ENCODE results near the gene SLC6A19.

Gene SLC6A19

DNA sequence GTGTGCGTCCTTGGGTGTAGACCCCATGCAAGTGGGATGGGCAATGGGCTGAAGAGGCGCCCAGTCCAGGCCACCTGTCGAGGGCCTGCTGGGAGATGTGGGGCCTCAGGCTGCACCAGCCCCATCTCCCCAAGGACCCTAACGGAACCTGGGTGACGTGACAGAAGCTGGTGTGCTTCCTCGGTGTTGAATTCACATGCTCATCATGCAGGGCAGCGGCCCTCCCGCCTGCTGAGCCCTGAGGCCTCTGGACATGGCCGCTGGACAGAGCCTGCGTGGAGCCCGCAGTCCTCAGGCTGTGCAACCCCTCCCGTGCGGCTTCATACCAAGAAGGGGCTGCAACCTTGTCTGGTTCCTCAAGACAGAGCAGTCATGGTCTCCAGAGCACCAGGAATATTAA lies 66.7 kb downstream of the SLC6A19 start:
- no peak overlapping the region for H3K27ac ChIP-seq (ENCODE audit: insufficient read depth in 1 of 2, low read depth in 1 of 2, low read length in 2 of 2, poor library complexity in 1 of 2, severe bottlenecking in 2 of 2)
- no peaks in the 10 kb centered on the region for H3K27me3 ChIP-seq (replicated peaks in 2 of 5; ENCODE audit: control insufficient read depth in 4 of 5, insufficient read depth in 5 of 5, low read length in 4 of 5)
- H3K4me1 ChIP-seq (ENCODE audit: control extremely low read depth in 1 of 4, control insufficient read depth in 4 of 4, insufficient read depth in 4 of 4, low read length in 3 of 4) = no peaks in the 10 kb centered on the region
- H3K9me3 ChIP-seq (ENCODE audit: control extremely low read depth in 1 of 5, control insufficient read depth in 4 of 5, insufficient read depth in 2 of 5, low read depth in 1 of 5, low read length in 4 of 5) = peaks cover 0 to 22% (median 14%) of the 10 kb centered on the region in 5 experiments
- H3K36me3 ChIP-seq (ENCODE audit: control insufficient read depth in 4 of 4, insufficient read depth in 4 of 4, low read length in 3 of 4) = peaks cover 0 to 11% (median 0%) of the 10 kb centered on the region in 4 experiments
- CTCF ChIA-PET = no interaction called here
- DNase-seq = no peak
- 93% methylated on average over 10 of the region's 13 CpGs for WGBS (ENCODE audit: insufficient coverage)
- POLR2A ChIA-PET = no interaction called here
- no peak overlapping the region for H3K4me3 ChIP-seq (ENCODE audit: control insufficient read depth in 1 of 7, extremely low read depth in 1 of 7, insufficient read depth in 4 of 7, low read depth in 2 of 7, low read length in 6 of 7)

DNA sequence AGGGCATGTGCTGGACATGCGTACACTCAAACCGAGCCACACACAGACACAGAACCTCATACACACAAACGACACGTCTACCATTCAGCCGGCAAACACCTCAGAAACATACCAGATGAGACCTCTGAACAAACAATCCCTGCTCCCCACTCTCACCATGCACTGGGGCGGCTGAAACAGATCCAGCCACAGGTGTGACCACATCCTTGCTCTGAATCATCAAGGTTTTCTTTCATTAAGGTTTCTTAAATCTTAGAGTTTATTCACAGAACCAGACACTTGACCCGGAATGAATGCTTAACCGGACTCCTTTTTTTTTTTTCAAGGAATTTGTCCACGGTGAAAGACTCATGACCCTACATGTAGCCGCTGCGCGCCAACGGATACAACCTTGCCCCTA lies 67.3 kb downstream of the SLC6A19 start:
- H3K36me3 ChIP-seq (ENCODE audit: control insufficient read depth in 4 of 4, insufficient read depth in 4 of 4, low read length in 3 of 4) = peaks cover 0 to 8% (median 0%) of the 10 kb centered on the region in 4 experiments
- H3K4me3 ChIP-seq (ENCODE audit: control insufficient read depth in 1 of 7, extremely low read depth in 1 of 7, insufficient read depth in 4 of 7, low read depth in 2 of 7, low read length in 6 of 7) = no peak overlapping the region
- H3K27me3 ChIP-seq (replicated peaks in 2 of 5; ENCODE audit: control insufficient read depth in 4 of 5, insufficient read depth in 5 of 5, low read length in 4 of 5) = no peaks in the 10 kb centered on the region
- no peak overlapping the region for H3K27ac ChIP-seq (ENCODE audit: insufficient read depth in 1 of 2, low read depth in 1 of 2, low read length in 2 of 2, poor library complexity in 1 of 2, severe bottlenecking in 2 of 2)
- peaks cover 0 to 19% (median 11%) of the 10 kb centered on the region in 5 experiments for H3K9me3 ChIP-seq (ENCODE audit: control extremely low read depth in 1 of 5, control insufficient read depth in 4 of 5, insufficient read depth in 2 of 5, low read depth in 1 of 5, low read length in 4 of 5)
- ChIA-PET POLR2A (no interaction called here), CTCF (no interaction called here)
- H3K4me1 ChIP-seq (ENCODE audit: control extremely low read depth in 1 of 4, control insufficient read depth in 4 of 4, insufficient read depth in 4 of 4, low read length in 3 of 4) = no peaks in the 10 kb centered on the region
- WGBS (ENCODE audit: insufficient coverage) = 98% methylated on average over 8 of the region's 13 CpGs
- DNase-seq = no peak

DNA sequence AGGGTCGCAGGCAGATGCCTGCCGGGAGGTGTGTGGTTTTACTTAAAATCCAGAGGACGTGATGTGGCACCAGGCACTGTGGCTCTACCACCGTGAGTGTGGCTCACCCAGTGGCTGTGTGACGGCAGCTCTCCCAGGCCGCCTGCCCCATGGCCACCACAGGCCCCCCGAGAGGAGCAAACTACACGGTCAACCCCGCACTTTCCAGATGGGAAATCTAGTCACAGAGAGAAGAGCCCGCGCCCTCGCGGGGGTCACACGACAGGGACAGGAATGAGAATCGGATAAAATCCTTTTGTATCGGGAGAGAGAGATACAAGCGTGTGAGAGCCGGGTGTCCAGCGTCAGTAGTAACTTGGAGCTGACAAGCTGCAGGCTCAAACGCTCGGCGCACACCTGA lies 69.0 kb downstream of the SLC6A19 start:
- ChIA-PET CTCF (no interaction called here), POLR2A (no interaction called here)
- H3K27ac ChIP-seq (ENCODE audit: insufficient read depth in 1 of 2, low read depth in 1 of 2, low read length in 2 of 2, poor library complexity in 1 of 2, severe bottlenecking in 2 of 2) = no peak overlapping the region
- H3K36me3 ChIP-seq (ENCODE audit: control insufficient read depth in 4 of 4, insufficient read depth in 4 of 4, low read length in 3 of 4) = peaks cover 0 to 2% (median 0%) of the 10 kb centered on the region in 4 experiments
- H3K27me3 ChIP-seq (replicated peaks in 2 of 5; ENCODE audit: control insufficient read depth in 4 of 5, insufficient read depth in 5 of 5, low read length in 4 of 5) = no peaks in the 10 kb centered on the region
- WGBS (ENCODE audit: insufficient coverage) = 97% methylated on average over 22 of the region's 22 CpGs
- peaks cover 0 to 8% (median 5%) of the 10 kb centered on the region in 5 experiments for H3K9me3 ChIP-seq (ENCODE audit: control extremely low read depth in 1 of 5, control insufficient read depth in 4 of 5, insufficient read depth in 2 of 5, low read depth in 1 of 5, low read length in 4 of 5)
- H3K4me3 ChIP-seq (ENCODE audit: control insufficient read depth in 1 of 7, extremely low read depth in 1 of 7, insufficient read depth in 4 of 7, low read depth in 2 of 7, low read length in 6 of 7) = no peak overlapping the region
- DNase-seq = no peak
- H3K4me1 ChIP-seq (ENCODE audit: control extremely low read depth in 1 of 4, control insufficient read depth in 4 of 4, insufficient read depth in 4 of 4, low read length in 3 of 4) = no peaks in the 10 kb centered on the region

DNA sequence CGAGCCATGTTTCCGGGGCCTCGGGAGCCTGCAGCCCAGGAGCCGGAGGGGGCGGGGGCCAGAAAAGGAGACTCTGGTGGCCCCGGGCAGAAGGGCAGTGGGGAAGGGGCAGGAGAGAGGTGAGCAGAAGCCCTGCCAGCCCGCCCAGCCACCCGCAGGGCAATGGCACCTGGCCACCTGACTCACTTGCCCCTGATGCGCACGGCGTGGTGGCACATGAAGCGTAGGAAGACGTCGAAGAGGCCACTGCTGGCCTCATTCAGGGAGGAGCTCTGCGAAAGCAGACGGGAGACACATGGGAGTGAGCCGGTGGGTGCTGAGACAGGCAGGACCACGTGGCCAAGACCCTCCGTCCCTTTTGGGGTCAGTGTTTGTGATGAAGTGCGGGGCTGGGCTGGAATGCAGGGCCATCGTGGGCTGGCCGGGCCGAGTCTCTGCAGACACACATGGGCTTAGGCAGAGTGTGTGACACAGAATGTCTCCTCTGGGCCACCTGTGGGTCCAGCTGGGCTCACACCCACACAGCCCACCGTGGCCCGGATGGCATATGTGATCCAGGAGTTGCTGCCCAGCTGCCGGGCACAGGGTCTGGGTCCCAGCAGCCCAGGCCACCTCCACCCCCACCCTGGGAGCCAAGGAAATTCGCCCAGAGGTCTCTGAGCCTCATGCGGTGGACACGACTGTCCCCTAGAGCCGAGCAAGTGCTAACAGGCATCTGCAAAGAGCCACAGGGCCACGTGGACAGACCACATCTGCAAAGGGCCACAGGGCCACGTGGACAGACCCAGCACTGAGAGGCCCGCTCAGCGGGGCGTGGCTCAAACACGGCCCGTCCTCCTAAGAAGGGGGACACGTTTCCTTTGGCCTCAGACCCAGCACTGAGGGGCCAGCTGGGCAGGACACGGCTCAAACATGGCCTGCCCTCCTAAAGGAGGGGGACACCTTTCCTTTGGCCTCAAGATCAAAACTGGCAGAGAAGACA lies 69.8 kb downstream of the SLC6A19 start:
- ChIA-PET POLR2A (no interaction called here), CTCF (no interaction called here)
- no peak overlapping the region for H3K4me3 ChIP-seq (ENCODE audit: control insufficient read depth in 1 of 7, extremely low read depth in 1 of 7, insufficient read depth in 4 of 7, low read depth in 2 of 7, low read length in 6 of 7)
- H3K27ac ChIP-seq (ENCODE audit: insufficient read depth in 1 of 2, low read depth in 1 of 2, low read length in 2 of 2, poor library complexity in 1 of 2, severe bottlenecking in 2 of 2) = no peak overlapping the region
- 96% methylated on average over 36 of the region's 39 CpGs for WGBS (ENCODE audit: insufficient coverage)
- peaks cover 0 to 8% (median 0%) of the 10 kb centered on the region in 5 experiments for H3K9me3 ChIP-seq (ENCODE audit: control extremely low read depth in 1 of 5, control insufficient read depth in 4 of 5, insufficient read depth in 2 of 5, low read depth in 1 of 5, low read length in 4 of 5)
- no peaks in the 10 kb centered on the region for H3K4me1 ChIP-seq (ENCODE audit: control extremely low read depth in 1 of 4, control insufficient read depth in 4 of 4, insufficient read depth in 4 of 4, low read length in 3 of 4)
- no peak for DNase-seq
- no peaks in the 10 kb centered on the region for H3K27me3 ChIP-seq (replicated peaks in 2 of 5; ENCODE audit: control insufficient read depth in 4 of 5, insufficient read depth in 5 of 5, low read length in 4 of 5)
- peaks cover 0 to under 1% (median 0%) of the 10 kb centered on the region in 4 experiments for H3K36me3 ChIP-seq (ENCODE audit: control insufficient read depth in 4 of 4, insufficient read depth in 4 of 4, low read length in 3 of 4)

DNA sequence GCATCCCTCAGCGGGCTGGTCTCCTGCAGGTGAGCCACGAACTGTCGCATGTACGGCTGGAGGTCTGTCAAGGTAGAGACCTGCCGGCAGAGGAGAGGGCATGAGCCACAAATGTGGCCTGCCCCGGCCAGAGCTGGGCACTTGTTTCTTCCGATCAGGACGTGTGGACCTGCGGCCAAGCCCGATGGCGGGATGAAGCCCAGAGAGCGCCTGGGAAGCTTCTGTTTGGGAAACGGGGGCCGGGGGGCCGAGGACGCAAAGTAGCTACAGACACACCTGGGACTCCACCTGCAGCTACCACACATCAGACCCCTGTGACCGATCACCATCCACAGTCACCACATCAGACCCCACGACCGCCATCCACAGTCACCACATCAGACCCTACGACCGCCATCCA lies 70.8 kb downstream of the SLC6A19 start:
- Histone ChIP-seq H3K36me3 (ENCODE audit: control insufficient read depth in 4 of 4, insufficient read depth in 4 of 4, low read length in 3 of 4) (peaks cover 0 to 2% (median 0%) of the 10 kb centered on the region in 4 experiments), H3K4me3 (ENCODE audit: control insufficient read depth in 1 of 7, extremely low read depth in 1 of 7, insufficient read depth in 4 of 7, low read depth in 2 of 7, low read length in 6 of 7) (no peak overlapping the region), H3K4me1 (ENCODE audit: control extremely low read depth in 1 of 4, control insufficient read depth in 4 of 4, insufficient read depth in 4 of 4, low read length in 3 of 4) (no peaks in the 10 kb centered on the region), H3K27ac (ENCODE audit: insufficient read depth in 1 of 2, low read depth in 1 of 2, low read length in 2 of 2, poor library complexity in 1 of 2, severe bottlenecking in 2 of 2) (no peak overlapping the region), H3K9me3 (ENCODE audit: control extremely low read depth in 1 of 5, control insufficient read depth in 4 of 5, insufficient read depth in 2 of 5, low read depth in 1 of 5, low read length in 4 of 5) (peaks cover 0 to 12% (median 4%) of the 10 kb centered on the region in 5 experiments), H3K27me3 (replicated peaks in 2 of 5; ENCODE audit: control insufficient read depth in 4 of 5, insufficient read depth in 5 of 5, low read length in 4 of 5) (no peaks in the 10 kb centered on the region)
- ChIA-PET POLR2A (no interaction called here), CTCF (interaction anchor here (0.6 kb wide), 1 partner anchor 9 kb away, joined by 3 read pairs; no protein-coding TSS in a partner anchor)
- WGBS (ENCODE audit: insufficient coverage) = 97% methylated on average over 16 of the region's 21 CpGs
- DNase-seq = no peak

DNA sequence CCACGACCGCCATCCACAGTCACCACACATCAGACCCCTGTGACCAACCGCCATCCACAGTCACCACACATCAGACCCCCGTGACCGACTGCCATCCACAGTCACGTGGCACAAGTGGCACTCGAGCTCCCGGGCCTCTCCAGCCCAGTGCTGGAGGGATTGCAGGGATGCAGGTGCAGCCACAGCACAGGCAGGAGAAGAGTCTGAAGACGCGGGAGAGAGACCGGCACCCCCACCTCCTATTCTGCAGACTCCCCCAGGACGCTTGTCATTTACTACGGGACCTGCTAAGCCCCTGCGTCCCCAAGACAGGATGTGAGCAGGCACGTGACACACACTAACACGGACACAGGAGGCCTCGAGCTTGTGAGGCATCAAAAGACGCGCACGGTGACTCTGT lies 72.3 kb downstream of the SLC6A19 start:
- no peaks in the 10 kb centered on the region for H3K27me3 ChIP-seq (replicated peaks in 2 of 5; ENCODE audit: control insufficient read depth in 4 of 5, insufficient read depth in 5 of 5, low read length in 4 of 5)
- H3K36me3 ChIP-seq (ENCODE audit: control insufficient read depth in 4 of 4, insufficient read depth in 4 of 4, low read length in 3 of 4) = peaks cover 0 to 10% (median 7%) of the 10 kb centered on the region in 4 experiments
- no peak for DNase-seq
- no peaks in the 10 kb centered on the region for H3K4me1 ChIP-seq (ENCODE audit: control extremely low read depth in 1 of 4, control insufficient read depth in 4 of 4, insufficient read depth in 4 of 4, low read length in 3 of 4)
- ChIA-PET CTCF (no interaction called here), POLR2A (no interaction called here)
- H3K4me3 ChIP-seq (ENCODE audit: control insufficient read depth in 1 of 7, extremely low read depth in 1 of 7, insufficient read depth in 4 of 7, low read depth in 2 of 7, low read length in 6 of 7) = no peak overlapping the region
- no peak overlapping the region for H3K27ac ChIP-seq (ENCODE audit: insufficient read depth in 1 of 2, low read depth in 1 of 2, low read length in 2 of 2, poor library complexity in 1 of 2, severe bottlenecking in 2 of 2)
- peaks cover 0 to 25% (median 11%) of the 10 kb centered on the region in 5 experiments for H3K9me3 ChIP-seq (ENCODE audit: control extremely low read depth in 1 of 5, control insufficient read depth in 4 of 5, insufficient read depth in 2 of 5, low read depth in 1 of 5, low read length in 4 of 5)
- WGBS (ENCODE audit: insufficient coverage) = 99% methylated on average over 13 of the region's 20 CpGs

DNA sequence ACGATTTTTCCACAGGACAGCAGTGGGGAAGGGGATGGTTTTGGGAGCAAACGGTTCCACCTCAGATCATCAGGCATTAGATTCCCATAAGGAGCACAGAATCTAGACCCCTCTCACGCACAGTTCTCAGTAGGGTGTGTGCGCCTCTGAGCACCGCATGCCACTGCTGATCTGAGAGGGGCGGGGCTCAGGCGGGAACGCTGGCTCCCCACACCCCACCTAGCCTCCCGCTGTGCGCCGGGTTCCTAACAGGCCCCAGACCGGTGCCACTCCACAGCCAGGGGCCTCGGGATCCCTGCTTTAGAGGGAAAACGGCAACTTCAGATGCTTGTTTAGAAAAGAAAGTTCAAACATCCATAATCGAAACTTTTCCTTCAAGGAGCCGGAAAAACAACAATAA lies 73.1 kb downstream of the SLC6A19 start:
- ChIA-PET CTCF (no interaction called here), POLR2A (no interaction called here)
- WGBS (ENCODE audit: insufficient coverage) = 98% methylated on average over 11 of the region's 16 CpGs
- H3K27ac ChIP-seq (ENCODE audit: insufficient read depth in 1 of 2, low read depth in 1 of 2, low read length in 2 of 2, poor library complexity in 1 of 2, severe bottlenecking in 2 of 2) = no peak overlapping the region
- H3K9me3 ChIP-seq (ENCODE audit: control extremely low read depth in 1 of 5, control insufficient read depth in 4 of 5, insufficient read depth in 2 of 5, low read depth in 1 of 5, low read length in 4 of 5) = peaks cover 0 to 32% (median 11%) of the 10 kb centered on the region in 5 experiments
- no peaks in the 10 kb centered on the region for H3K27me3 ChIP-seq (replicated peaks in 2 of 5; ENCODE audit: control insufficient read depth in 4 of 5, insufficient read depth in 5 of 5, low read length in 4 of 5)
- H3K36me3 ChIP-seq (ENCODE audit: control insufficient read depth in 4 of 4, insufficient read depth in 4 of 4, low read length in 3 of 4) = peaks cover 0 to 11% (median 8%) of the 10 kb centered on the region in 4 experiments
- no peak overlapping the region for H3K4me3 ChIP-seq (ENCODE audit: control insufficient read depth in 1 of 7, extremely low read depth in 1 of 7, insufficient read depth in 4 of 7, low read depth in 2 of 7, low read length in 6 of 7)
- no peaks in the 10 kb centered on the region for H3K4me1 ChIP-seq (ENCODE audit: control extremely low read depth in 1 of 4, control insufficient read depth in 4 of 4, insufficient read depth in 4 of 4, low read length in 3 of 4)
- DNase-seq = no peak

Data from common myeloid progenitor, CD34-positive (primary cell).